Neural cell (in vitro differentiated cells): ENCODE data around the gene PTGDR2. TPM values are rescaled to one million over a fixed set of nuclear protein-coding genes. Genes with fewer than 3 reads are reported as not detected.

ENCODE experiments used
- H2AFZ ChIP-seq: fragments of 200-600, 300-800 bp; sonication (generic), shearing (Covaris generic); 2 replicates; pipeline ENCODE4 v1.6.0; 2014; ENCODE audit warnings: low read depth, mild to moderate bottlenecking, antibody characterized with exemption, low read length, moderate library complexity
- H3F3A ChIP-seq: fragments of 200-600 bp; shearing (Covaris generic); 2 replicates; pipeline ENCODE4 v1.6.1; 2016; ENCODE audit warnings: mild to moderate bottlenecking, moderate library complexity, mixed read lengths, antibody characterized with exemption, low read length; ENCODE audit not compliant: insufficient read depth, poor library complexity, severe bottlenecking
- H3K27ac ChIP-seq: fragments of 200-600, 300-800 bp; sonication (generic), shearing (Covaris generic); 2 replicates; pipeline ENCODE4 v1.5.1; 2014; ENCODE audit warnings: mild to moderate bottlenecking, low read length, moderate library complexity
- H3K27me3 ChIP-seq: fragments of 300-800, 200-600 bp; sonication (generic), shearing (Covaris generic); 2 replicates; pipeline ENCODE4 v1.6.0; 2014; ENCODE audit warnings: mild to moderate bottlenecking, low read depth, low read length, moderate library complexity; ENCODE audit not compliant: insufficient read depth
- H3K36me3 ChIP-seq: fragments of 300-800, 200-600 bp; sonication (generic), shearing (Covaris generic); 2 replicates; pipeline ENCODE4 v1.5.1; 2014; ENCODE audit warnings: mild to moderate bottlenecking, antibody characterized with exemption, low read length, moderate library complexity; ENCODE audit not compliant: insufficient read depth
- H3K4me2 ChIP-seq: fragments of 300-800, 200-600 bp; sonication (generic), shearing (Covaris generic); 2 replicates; pipeline ENCODE4 v1.6.0; 2014; ENCODE audit warnings: mild to moderate bottlenecking, low read length
- H3K4me3 ChIP-seq: fragments of 300-800, 200-600 bp; sonication (generic), shearing (Covaris generic); 2 replicates; pipeline ENCODE4 v1.5.1; 2014; ENCODE audit warnings: mild to moderate bottlenecking, low read length, moderate library complexity
- H3K79me2 ChIP-seq: fragments of 200-600 bp; shearing (Covaris generic); replicated peaks from 2 replicates; pipeline ENCODE4 v1.6.0; 2014; ENCODE audit warnings: mild to moderate bottlenecking, low read length, moderate library complexity; ENCODE audit not compliant: insufficient read depth
- H3K9ac ChIP-seq: fragments of 300-800, 200-600 bp; sonication (generic), shearing (Covaris generic); 2 replicates; pipeline ENCODE4 v1.6.1; 2016; ENCODE audit warnings: mild to moderate bottlenecking, low read length, mixed read lengths
- H3K9me2 ChIP-seq: fragments of 200-600 bp; shearing (Covaris generic); 2 replicates; pipeline ENCODE4 v1.6.1; 2016; ENCODE audit warnings: mild to moderate bottlenecking, low read length, mixed read lengths; ENCODE audit not compliant: insufficient read depth
- H3K9me3 ChIP-seq: fragments of 200-600, 300-800 bp; sonication (generic), shearing (Covaris generic); 2 replicates; pipeline ENCODE4 v1.6.1; 2016; ENCODE audit warnings: mild to moderate bottlenecking, mixed run types, low read length, moderate library complexity, mixed read lengths
- H4K20me1 ChIP-seq: fragments of 200-600 bp; shearing (Covaris generic); 2 replicates; pipeline ENCODE4 v1.6.1; 2016; ENCODE audit warnings: mild to moderate bottlenecking, mixed run types; ENCODE audit not compliant: insufficient read depth
- EP300 ChIP-seq: fragments of 450-650 bp; conservative IDR thresholded peaks from 2 replicates; pipeline ENCODE4 v1.6.1; 2014; ENCODE audit warnings: antibody characterized with exemption, mild to moderate bottlenecking, moderate library complexity; ENCODE audit not compliant: poor library complexity, severe bottlenecking
- EZH2 ChIP-seq: fragments of 200-600, 300-800 bp; shearing (Covaris generic), sonication (generic); IDR thresholded peaks from 2 replicates; pipeline ENCODE4 v1.6.1; 2014; ENCODE audit warnings: antibody characterized with exemption, low read length, borderline replicate concordance, mild to moderate bottlenecking; ENCODE audit not compliant: insufficient read depth, poor library complexity, severe bottlenecking
- MXI1 ChIP-seq: fragments of 450-650 bp; conservative IDR thresholded peaks from 2 replicates; pipeline ENCODE4 v1.6.1; 2014; ENCODE audit warnings: antibody characterized with exemption, mild to moderate bottlenecking; ENCODE audit not compliant: poor library complexity, severe bottlenecking
- POLR2AphosphoS5 ChIP-seq: IDR thresholded peaks from 2 replicates; pipeline ENCODE4 v1.6.1; 2012
- RAD21 ChIP-seq: fragments of 450-650 bp; conservative IDR thresholded peaks from 2 replicates; pipeline ENCODE4 v1.6.1; 2014; ENCODE audit warnings: antibody characterized with exemption, mild to moderate bottlenecking, moderate library complexity
- SMC3 ChIP-seq: fragments of 450-650 bp; conservative IDR thresholded peaks from 2 replicates; pipeline ENCODE4 v1.6.1; 2014; ENCODE audit warnings: antibody characterized with exemption, mild to moderate bottlenecking, moderate library complexity; ENCODE audit not compliant: poor library complexity
- TAF1 ChIP-seq: IDR thresholded peaks from 2 replicates; pipeline ENCODE4 v1.6.1; 2012; ENCODE audit warnings: low read depth
- polyA plus RNA-seq: library from polyadenylated mRNA; depleted of rRNA; stranded (reverse); fragments of >200 nt; gene quantifications from 2 replicates; pipeline ENCODE4 v1.2.3, GENCODE V29; 2014
- TF ChIP-seq, protein P1 (sequence below): IDR thresholded peaks from 2 replicates; pipeline ENCODE4 v1.6.1; 2012; ENCODE audit warnings: borderline replicate concordance
- TF ChIP-seq, protein P2 (sequence below): fragments of 450-650 bp; IDR thresholded peaks from 2 replicates; pipeline ENCODE4 v1.5.1; 2014; ENCODE audit warnings: antibody characterized with exemption, mild to moderate bottlenecking, moderate library complexity; ENCODE audit not compliant: poor library complexity, severe bottlenecking

The PTGDR2 gene
- polyA plus RNA-seq, 1 donor from 2014 or later = 0.51 TPM

DNA sequence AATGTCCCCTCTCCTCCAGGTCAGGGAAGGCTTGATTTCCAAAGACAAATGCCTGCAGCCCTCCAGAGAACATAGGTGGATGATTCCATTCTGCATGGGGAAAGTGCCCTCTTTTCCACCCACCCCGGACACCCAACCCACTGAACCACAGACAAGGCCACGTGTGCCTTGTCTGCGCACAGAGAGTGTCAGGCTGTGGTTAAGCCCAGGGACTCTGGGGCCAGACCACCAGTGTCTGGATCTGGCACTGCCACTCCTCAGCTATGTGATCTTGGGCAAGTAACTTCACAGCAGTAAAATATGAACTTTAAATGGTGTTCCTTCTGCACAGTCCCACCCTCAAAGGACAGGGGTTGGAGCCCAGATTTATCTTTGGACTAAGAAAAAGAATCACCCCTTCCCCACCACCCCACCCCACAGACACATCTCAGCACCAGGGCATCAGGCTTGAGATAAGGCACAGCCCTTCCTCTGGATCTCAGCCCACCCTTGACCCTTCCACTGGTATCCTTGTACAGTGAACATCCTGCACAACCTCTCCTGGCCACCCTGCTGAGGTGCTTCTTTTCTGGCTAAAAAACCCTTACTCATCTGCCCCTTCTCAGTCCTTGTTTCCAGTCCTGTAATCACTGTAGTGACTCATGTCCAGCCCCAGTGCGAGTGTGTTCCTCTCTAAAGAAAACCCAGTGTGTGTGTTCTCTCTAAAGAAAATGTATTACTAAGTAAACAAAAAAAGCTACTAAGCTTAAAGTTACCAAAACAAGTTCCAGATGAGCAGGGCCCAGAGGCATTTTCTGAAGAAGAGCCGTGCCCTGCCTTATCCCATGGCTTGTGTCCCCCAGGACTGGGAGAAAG lies 1.9 kb upstream of the PTGDR2 start:
- Histone ChIP-seq H2AFZ (no peak overlapping the region), H3K79me2 (no peaks in the 10 kb centered on the region), H3K36me3 (no peaks in the 10 kb centered on the region), H3F3A (no peaks in the 10 kb centered on the region), H3K9me3 (no peaks in the 10 kb centered on the region), H3K27ac (no peak overlapping the region), H3K4me3 (no peak overlapping the region), H3K27me3 (no peaks in the 10 kb centered on the region), H3K9me2 (no peaks in the 10 kb centered on the region), H4K20me1 (no peaks in the 10 kb centered on the region), H3K9ac (no peak overlapping the region), H3K4me2 (no peak overlapping the region)
- TF ChIP-seq POLR2AphosphoS5 (no peak), RAD21 (no peak), EP300 (no peak), MXI1 (no peak), EZH2 (no peak), SMC3 (no peak), TAF1 (no peak)
- TF ChIP-seq, protein P1, sequence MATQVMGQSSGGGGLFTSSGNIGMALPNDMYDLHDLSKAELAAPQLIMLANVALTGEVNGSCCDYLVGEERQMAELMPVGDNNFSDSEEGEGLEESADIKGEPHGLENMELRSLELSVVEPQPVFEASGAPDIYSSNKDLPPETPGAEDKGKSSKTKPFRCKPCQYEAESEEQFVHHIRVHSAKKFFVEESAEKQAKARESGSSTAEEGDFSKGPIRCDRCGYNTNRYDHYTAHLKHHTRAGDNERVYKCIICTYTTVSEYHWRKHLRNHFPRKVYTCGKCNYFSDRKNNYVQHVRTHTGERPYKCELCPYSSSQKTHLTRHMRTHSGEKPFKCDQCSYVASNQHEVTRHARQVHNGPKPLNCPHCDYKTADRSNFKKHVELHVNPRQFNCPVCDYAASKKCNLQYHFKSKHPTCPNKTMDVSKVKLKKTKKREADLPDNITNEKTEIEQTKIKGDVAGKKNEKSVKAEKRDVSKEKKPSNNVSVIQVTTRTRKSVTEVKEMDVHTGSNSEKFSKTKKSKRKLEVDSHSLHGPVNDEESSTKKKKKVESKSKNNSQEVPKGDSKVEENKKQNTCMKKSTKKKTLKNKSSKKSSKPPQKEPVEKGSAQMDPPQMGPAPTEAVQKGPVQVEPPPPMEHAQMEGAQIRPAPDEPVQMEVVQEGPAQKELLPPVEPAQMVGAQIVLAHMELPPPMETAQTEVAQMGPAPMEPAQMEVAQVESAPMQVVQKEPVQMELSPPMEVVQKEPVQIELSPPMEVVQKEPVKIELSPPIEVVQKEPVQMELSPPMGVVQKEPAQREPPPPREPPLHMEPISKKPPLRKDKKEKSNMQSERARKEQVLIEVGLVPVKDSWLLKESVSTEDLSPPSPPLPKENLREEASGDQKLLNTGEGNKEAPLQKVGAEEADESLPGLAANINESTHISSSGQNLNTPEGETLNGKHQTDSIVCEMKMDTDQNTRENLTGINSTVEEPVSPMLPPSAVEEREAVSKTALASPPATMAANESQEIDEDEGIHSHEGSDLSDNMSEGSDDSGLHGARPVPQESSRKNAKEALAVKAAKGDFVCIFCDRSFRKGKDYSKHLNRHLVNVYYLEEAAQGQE = no peak
- TF ChIP-seq, protein P2, sequence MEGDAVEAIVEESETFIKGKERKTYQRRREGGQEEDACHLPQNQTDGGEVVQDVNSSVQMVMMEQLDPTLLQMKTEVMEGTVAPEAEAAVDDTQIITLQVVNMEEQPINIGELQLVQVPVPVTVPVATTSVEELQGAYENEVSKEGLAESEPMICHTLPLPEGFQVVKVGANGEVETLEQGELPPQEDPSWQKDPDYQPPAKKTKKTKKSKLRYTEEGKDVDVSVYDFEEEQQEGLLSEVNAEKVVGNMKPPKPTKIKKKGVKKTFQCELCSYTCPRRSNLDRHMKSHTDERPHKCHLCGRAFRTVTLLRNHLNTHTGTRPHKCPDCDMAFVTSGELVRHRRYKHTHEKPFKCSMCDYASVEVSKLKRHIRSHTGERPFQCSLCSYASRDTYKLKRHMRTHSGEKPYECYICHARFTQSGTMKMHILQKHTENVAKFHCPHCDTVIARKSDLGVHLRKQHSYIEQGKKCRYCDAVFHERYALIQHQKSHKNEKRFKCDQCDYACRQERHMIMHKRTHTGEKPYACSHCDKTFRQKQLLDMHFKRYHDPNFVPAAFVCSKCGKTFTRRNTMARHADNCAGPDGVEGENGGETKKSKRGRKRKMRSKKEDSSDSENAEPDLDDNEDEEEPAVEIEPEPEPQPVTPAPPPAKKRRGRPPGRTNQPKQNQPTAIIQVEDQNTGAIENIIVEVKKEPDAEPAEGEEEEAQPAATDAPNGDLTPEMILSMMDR = no peak

DNA sequence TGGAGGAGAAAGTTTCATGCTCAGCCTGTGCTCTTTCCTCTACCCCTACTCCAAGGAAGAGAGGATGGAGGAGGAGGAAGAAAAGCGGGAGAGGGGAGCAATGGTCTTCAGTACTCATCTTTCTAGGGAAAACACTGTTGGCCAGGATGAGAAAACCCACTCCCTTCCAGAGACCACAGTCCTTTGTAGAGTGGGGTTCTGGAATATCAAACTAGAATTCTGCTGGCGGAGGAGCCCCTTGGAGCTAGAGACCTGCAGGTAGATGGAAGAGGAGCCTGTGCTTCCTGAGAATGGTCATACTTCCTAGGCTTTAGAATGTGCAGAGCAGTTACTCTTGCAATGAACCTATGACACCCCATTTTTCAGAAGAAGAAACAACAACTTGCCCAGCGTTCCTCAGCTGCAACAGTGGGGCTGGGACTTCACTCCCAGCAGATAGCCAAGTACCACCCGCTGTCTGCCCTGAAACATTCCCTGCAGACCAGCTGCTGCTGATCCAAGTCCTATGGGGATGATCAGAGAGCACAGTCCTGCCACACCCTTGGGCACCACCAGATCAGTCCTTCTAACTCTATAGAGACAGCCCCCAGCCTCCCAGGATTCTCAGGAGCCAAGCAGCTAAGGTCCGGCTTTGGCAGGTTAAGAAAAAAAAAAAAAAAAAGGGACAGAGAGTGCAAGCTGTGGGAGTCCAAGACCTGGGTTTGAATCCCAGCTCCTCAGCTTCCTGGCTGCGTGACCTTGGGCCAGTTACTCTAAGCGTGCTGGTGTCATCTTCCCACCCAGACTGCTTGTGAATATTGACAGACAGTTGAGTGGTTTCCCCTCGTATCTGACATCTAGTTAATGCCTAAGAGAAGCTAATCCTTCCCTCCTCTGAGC lies 664 bp downstream of the PTGDR2 start:
- Histone ChIP-seq H3K4me2 (no peak overlapping the region), H3K27me3 (no peaks in the 10 kb centered on the region), H3K27ac (no peak overlapping the region), H3F3A (no peaks in the 10 kb centered on the region), H4K20me1 (no peaks in the 10 kb centered on the region), H3K4me3 (no peak overlapping the region), H3K79me2 (no peaks in the 10 kb centered on the region), H2AFZ (no peak overlapping the region), H3K9me3 (no peaks in the 10 kb centered on the region), H3K9ac (no peak overlapping the region), H3K36me3 (no peaks in the 10 kb centered on the region), H3K9me2 (no peaks in the 10 kb centered on the region)
- TF ChIP-seq, protein P1 = no peak
- TF ChIP-seq POLR2AphosphoS5 (no peak), SMC3 (no peak), EP300 (no peak), RAD21 (no peak), TAF1 (no peak), MXI1 (no peak), EZH2 (no peak)
- TF ChIP-seq, protein P2 = no peak
